HG02840 (cell line): ENCODE data around the gene NOS2.
"Not testable (repeated sequence)": the region's sequence is repeated elsewhere in the genome, so short reads cannot be mapped to it uniquely, and the experiment has no call there.

ENCODE experiments used
- ATAC-seq: cut with Tn5 transposase; IDR thresholded peaks from one replicate; pipeline ENCODE4 v1.9.1; 2021; ENCODE audit warnings: mild to moderate bottlenecking, moderate library complexity, moderate number of reproducible peaks; ENCODE audit not compliant: unreplicated experiment, low FRiP score

The NOS2 gene

GRCh38 chr17:27793168-27793905 is 7.0 kb downstream of the NOS2 start:
- ATAC-seq, result no peak

GRCh38 chr17:27792095-27792494 is 8.2 kb downstream of the NOS2 start:
- ATAC-seq, result no peak

DNA sequence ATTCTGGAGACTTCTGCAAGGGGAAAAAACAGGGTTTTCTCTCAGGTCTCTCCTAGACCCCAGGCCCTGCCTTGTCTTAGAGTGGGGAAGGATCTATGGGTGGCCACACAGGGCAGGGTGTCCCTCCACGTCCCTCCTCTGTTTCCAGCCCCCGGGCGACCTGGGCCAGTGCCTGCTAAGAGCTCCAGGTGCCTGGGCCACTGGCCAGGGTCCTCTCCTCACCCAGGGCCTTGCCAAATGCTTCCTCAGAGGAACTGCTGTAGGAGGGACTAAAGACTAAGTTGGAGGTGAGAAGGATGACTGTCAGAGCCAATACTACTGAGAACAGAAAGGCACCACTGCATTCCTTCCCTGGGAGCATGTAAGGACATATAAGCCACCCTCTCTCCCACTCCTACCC is 11.4 kb downstream of the NOS2 start:
- ATAC-seq, result no peak

- no peak for ATAC-seq
Observed at GRCh38 chr17:27783440-27784350, 16.6 kb downstream of the NOS2 start.

GRCh38 chr17:27782791-27783206 is 17.5 kb downstream of the NOS2 start:
- ATAC-seq, result no peak

- ATAC-seq, result no peak
Observed at GRCh38 chr17:27780828-27781404, 19.4 kb downstream of the NOS2 start.

DNA sequence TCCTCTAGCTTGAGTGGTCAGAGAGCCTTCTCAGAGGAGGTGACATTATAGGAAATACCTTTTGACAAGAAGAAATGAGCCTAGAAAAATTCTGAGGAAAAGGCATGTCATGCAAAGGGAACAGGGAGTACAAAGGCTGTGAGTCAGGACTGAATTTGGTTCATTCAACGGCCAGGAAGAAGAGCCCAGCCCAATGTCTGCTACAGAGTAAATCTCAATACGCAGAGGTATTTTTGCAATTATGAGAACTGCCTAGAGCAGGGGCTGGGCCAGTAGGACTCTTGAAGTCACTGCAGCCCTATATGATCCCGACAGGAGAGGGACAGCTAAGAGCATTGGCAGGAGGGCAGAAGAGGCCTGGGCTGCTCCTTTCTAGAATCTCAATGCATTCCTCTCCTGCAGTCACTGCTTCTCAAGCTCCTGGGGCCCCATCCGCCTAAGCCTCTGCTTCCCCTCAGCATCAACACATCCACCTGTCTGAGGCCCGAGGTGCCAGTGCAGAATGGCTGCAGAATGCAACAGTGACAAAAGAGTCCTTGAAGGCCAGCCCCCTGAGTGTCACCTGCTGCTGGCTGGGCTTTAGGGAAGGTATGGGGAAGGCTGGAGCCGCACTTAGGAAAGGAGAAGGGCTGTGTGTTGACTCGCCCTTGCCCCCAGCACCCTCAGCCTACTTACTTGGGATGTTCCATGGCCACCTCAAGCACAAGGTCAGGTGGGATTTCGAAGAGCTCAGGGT is 20.1 kb downstream of the NOS2 start:
- ATAC-seq, result no peak

- ATAC-seq, result no peak
Observed at GRCh38 chr17:27778183-27778582, 22.1 kb downstream of the NOS2 start.

GRCh38 chr17:27776882-27777624 is 23.3 kb downstream of the NOS2 start:
- no peak for ATAC-seq

- no peak for ATAC-seq
Observed at GRCh38 chr17:27771586-27771985, 28.7 kb downstream of the NOS2 start.

DNA sequence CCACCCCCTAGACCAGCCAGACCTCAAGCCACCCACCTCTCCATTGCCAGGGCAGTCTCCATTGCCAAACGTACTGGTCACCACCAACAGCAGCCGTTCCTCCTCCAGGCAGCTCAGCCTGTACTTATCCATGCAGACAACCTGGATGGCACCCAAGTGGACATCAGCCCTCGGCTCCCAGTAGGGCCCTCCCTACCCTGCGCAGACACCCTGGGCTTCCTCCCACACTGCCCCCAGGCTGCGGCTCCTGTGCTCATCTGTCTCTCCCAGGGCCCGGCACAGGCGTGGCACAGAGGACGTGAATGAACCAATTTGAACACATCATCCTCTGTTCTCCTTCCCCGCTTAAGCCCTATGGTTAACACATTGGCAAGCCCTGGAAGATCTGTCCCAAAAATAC is 29.5 kb downstream of the NOS2 start:
- ATAC-seq, result no peak

DNA sequence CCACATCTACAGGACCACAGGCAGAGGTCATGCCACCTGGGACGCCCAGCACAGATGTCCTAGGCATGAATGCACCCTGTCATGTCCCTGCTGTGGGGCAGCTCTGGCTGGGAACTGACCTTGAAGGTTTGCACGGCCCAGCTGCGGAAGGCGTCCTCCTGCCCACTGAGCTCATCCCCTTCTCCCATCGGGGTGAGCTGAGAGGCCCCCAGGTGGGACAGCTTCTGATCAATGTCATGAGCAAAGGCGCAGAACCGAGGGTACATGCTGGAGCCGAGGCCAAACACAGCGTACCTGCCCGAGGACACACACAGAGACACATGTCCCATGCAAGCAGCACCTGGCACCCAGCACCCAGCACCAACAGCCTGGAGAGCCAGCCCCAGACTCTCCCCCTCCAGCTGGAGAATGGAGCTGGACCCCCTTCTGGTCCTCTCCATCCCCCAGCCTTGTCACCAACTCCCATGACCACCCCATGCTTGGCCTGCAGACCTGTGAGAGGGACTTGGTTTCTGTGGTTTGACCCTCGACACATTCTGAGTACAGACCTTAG is 31.4 kb downstream of the NOS2 start:
- no peak for ATAC-seq

- no peak for ATAC-seq
Observed at GRCh38 chr17:27766438-27766837, 33.9 kb downstream of the NOS2 start.

DNA sequence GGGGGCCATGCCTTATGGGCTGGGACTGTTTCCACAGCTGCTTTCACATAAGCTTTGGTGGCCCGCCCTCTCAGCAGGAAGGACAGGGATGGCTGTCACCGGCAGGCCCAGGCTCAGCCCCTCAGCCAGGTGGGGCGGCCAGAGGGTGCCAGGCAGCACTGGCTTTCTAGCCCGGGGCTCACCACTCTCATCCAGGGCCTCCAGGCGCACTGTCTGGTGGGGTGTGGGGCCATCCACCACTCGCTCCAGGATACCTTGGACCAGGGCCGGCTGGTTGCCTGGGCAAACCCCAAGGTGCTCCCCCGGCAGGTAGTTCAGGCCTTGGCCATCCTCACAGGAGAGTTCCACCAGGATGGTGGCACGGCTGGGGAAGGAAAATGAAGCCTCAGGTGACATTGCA is 35.0 kb downstream of the NOS2 start:
- no peak for ATAC-seq

- ATAC-seq, result no peak
Observed at GRCh38 chr17:27764589-27764988, 35.7 kb downstream of the NOS2 start.

DNA sequence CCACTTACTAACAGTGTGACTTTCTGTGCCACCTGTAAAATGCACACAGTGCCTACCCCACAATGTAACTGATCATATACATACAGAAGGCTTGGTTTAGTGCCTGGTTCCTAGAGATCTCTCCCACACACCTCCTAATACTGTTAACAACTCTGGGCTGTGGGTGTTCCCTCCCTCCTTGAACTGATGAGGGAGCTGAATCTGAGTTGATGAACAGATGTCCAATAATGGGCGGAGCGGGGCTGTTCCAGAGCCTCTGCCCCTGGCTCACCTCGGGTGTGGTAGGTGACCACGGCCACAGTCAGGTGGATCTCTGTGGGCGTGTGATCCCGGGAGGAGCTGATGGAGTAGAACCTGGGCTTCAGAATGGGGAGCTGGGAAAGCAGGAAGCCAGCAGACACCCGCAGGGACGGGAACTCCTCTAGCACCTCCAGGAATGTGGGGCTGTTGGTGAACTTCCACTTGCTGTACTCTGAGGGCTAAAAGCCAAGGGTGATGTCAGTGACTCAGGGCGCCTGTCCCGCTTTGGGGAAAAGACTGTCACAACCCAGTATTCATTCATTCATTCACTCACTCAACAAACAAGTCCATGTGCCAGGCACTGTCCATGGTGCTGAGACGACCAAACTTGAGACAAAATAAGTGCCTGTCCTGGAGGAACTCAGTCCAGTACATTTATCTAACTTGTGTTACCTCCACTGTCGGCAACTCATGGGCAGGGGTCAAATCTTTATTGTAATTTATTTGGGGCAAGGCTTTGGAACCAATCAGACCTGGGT is 37.6 kb downstream of the NOS2 start:
- ATAC-seq, result no peak

GRCh38 chr17:27760931-27761330 is 39.4 kb downstream of the NOS2 start:
- not testable (repeated sequence) for ATAC-seq

DNA sequence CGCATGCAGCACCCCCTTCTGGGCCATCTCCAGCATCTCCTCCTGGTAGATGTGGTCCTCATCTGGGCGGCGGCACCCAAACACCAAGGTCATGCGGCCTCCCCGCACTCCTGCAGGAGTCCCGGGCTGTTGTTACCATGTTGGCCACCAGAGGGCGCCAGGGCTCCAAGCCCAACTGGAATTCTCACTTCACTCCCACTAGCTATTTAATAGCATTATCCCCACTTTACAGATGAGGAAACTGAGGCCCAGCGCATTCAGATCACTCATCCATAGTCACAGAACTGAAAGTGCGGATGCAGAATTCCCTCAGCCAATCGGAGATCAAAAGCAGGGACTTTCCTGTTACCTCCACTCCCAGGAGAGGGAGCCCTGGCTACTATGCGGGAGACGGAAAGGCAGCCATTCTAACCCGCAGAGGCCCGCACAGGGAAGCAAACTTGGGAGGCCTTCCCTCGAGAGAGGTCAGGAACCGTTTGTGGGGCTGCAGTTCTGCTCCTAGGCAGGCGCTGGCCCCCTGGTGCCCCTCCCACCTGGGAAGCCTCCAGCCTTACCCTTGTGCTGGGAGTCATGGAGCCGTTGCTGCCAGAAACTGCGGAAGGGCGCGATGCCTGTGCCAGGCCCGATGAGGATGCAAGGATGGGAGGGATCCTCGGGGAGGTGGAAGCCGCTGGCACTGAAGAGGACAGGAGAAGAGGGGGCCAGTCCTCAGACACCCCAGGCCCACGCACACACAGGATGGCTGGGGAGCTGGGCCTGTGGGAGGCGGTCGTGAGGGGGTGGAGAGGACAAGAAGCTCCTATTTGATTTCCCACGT is 40.1 kb downstream of the NOS2 start:
- ATAC-seq, result no peak
